C4-2B (cell line): ENCODE data around the gene FBLN5.

ENCODE experiments used
- CTCF ChIP-seq: fragments of 450-650 bp; conservative IDR thresholded peaks from 2 replicates; pipeline ENCODE4 v1.5.1; 2017; ENCODE audit warnings: mild to moderate bottlenecking
- ZFX ChIP-seq: fragments of 450-650 bp; IDR thresholded peaks from 2 replicates; pipeline ENCODE4 v1.6.1; 2017

- TF ChIP-seq CTCF, result no peak
- no peak for TF ChIP-seq ZFX
Observed at GRCh38 chr14:91827746-91828145, 119.7 kb downstream of the FBLN5 start.
